Fibroblast of lung (primary cell): ENCODE measurements around the gene CFAP77. TPM values are rescaled to one million over a fixed set of nuclear protein-coding genes. Genes with fewer than 3 reads are reported as not detected.

Source experiments
- DNase-seq, 2 donors: peaks; one replicate each; pipeline versions ENCODE4 v3.0.0 to v3.0.0-alpha.2; 2010; ENCODE audit warnings: low read depth in 2 of 2
- H2AFZ ChIP-seq: 2 replicates; pipeline ENCODE4 v1.5.1; 2012; ENCODE audit warnings: low read length, control low read depth, inconsistent platforms
- H3K27ac ChIP-seq: 2 replicates; pipeline ENCODE4 v1.5.1; 2011; ENCODE audit warnings: low read length, control low read depth; ENCODE audit not compliant: insufficient read depth
- H3K27me3 ChIP-seq: 2 replicates; pipeline ENCODE4 v1.5.1; 2011; ENCODE audit warnings: mild to moderate bottlenecking, low read length; ENCODE audit not compliant: control insufficient read depth, insufficient read depth
- H3K36me3 ChIP-seq: 2 replicates; pipeline ENCODE4 v1.5.1; 2011; ENCODE audit warnings: low read length; ENCODE audit not compliant: control insufficient read depth, insufficient read depth
- H3K4me1 ChIP-seq: 2 replicates; pipeline ENCODE4 v1.5.1; 2011; ENCODE audit warnings: low read length; ENCODE audit not compliant: control insufficient read depth, insufficient read depth; ENCODE audit errors: extremely low read depth
- H3K4me2 ChIP-seq: 2 replicates; pipeline ENCODE4 v1.5.1; 2011; ENCODE audit warnings: low read length, control low read depth; ENCODE audit not compliant: insufficient read depth; ENCODE audit errors: extremely low read depth
- H3K4me3 ChIP-seq, 4 experiments: fragments of 200-600 bp in 1 of 4; sonication (generic) in 1 of 4; replicated peaks in 1 of 4; 2 replicates each; pipeline ENCODE4 v1.5.1; 2011 to 2016; ENCODE audit warnings: low read length in 4 of 4, low read depth in 3 of 4, mild to moderate bottlenecking in 3 of 4, control low read depth in 2 of 4, inconsistent platforms in 1 of 4, mixed read lengths in 1 of 4; ENCODE audit not compliant: insufficient read depth in 1 of 4; ENCODE audit errors: control extremely low read depth in 1 of 4
- H3K79me2 ChIP-seq: 2 replicates; pipeline ENCODE4 v1.5.1; 2012; ENCODE audit warnings: mild to moderate bottlenecking, low read length, inconsistent platforms; ENCODE audit not compliant: control insufficient read depth, insufficient read depth
- H3K9ac ChIP-seq: 2 replicates; pipeline ENCODE4 v1.5.1; 2011; ENCODE audit warnings: mild to moderate bottlenecking, low read length, control low read depth; ENCODE audit not compliant: insufficient read depth
- H3K9me3 ChIP-seq: 2 replicates; pipeline ENCODE4 v1.5.1; 2012; ENCODE audit warnings: low read depth, low read length; ENCODE audit not compliant: control insufficient read depth, insufficient read depth
- H4K20me1 ChIP-seq: 2 replicates; pipeline ENCODE4 v1.5.1; 2011; ENCODE audit warnings: low read length; ENCODE audit not compliant: control insufficient read depth, insufficient read depth; ENCODE audit errors: extremely low read depth
- EZH2 ChIP-seq: IDR thresholded peaks from 2 replicates; pipeline ENCODE4 v1.5.1; 2012; ENCODE audit warnings: low read length, control low read depth, mild to moderate bottlenecking; ENCODE audit errors: missing control alignments
- polyA plus RNA-seq, 2 donors: library from polyadenylated mRNA; depleted of rRNA in 1 of 2; stranded (reverse) in 1 of 2; unstranded in 1 of 2; fragments of >200 nt; gene quantifications; 2 replicates each; pipeline ENCODE4 v1.2.1, GENCODE V29; 2011 to 2012; ENCODE audit warnings: missing spikeins in 1 of 2
- total RNA-seq: library from RNA; depleted of rRNA; stranded (reverse); fragments of >200 nt; gene quantifications from 2 replicates; pipeline ENCODE4 v1.2.1, GENCODE V29; 2014
- TF ChIP-seq, protein P1 (sequence below), 2 donors: IDR thresholded peaks in 1 of 2; conservative IDR thresholded peaks in 1 of 2; 1 replicate in 1 of 2; 2 replicates in 1 of 2; pipeline ENCODE4 v1.5.1; 2011 to 2012; ENCODE audit warnings: low read length in 2 of 2, control low read depth in 1 of 2, inconsistent platforms in 1 of 2, low read depth in 1 of 2, mild to moderate bottlenecking in 1 of 2

CFAP77 gene
- total and polyA plus RNA-seq, 2 donors (not counting 1 experiment from before 2014, with no cell fraction given), result not detected

GRCh38 chr9:132531710-132532570, 121.9 kb downstream of the CFAP77 start:
- no peak for DNase-seq
- Histone ChIP-seq H3K27me3 (no peaks in the 10 kb centered on the region), H3K27ac (no peak overlapping the region), H3K9me3 (no peaks in the 10 kb centered on the region), H2AFZ (no peak overlapping the region), H3K4me3 (no peak overlapping the region), H3K9ac (no peak overlapping the region), H3K36me3 (no peaks in the 10 kb centered on the region), H3K79me2 (no peaks in the 10 kb centered on the region), H4K20me1 (no peaks in the 10 kb centered on the region), H3K4me2 (no peak overlapping the region), H3K4me1 (no peaks in the 10 kb centered on the region)
- no peak for TF ChIP-seq EZH2
- TF ChIP-seq, protein P1, sequence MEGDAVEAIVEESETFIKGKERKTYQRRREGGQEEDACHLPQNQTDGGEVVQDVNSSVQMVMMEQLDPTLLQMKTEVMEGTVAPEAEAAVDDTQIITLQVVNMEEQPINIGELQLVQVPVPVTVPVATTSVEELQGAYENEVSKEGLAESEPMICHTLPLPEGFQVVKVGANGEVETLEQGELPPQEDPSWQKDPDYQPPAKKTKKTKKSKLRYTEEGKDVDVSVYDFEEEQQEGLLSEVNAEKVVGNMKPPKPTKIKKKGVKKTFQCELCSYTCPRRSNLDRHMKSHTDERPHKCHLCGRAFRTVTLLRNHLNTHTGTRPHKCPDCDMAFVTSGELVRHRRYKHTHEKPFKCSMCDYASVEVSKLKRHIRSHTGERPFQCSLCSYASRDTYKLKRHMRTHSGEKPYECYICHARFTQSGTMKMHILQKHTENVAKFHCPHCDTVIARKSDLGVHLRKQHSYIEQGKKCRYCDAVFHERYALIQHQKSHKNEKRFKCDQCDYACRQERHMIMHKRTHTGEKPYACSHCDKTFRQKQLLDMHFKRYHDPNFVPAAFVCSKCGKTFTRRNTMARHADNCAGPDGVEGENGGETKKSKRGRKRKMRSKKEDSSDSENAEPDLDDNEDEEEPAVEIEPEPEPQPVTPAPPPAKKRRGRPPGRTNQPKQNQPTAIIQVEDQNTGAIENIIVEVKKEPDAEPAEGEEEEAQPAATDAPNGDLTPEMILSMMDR (conservative IDR thresholded peaks at IDR 0.05 in 1 of 2, IDR thresholded peaks at IDR 0.05 in 1 of 2; ENCODE audit: low read depth in 1 of 2, low read length in 2 of 2), result no peak

GRCh38 chr9:132534832-132535231, 124.8 kb downstream of the CFAP77 start:
- no peak overlapping the region for H2AFZ ChIP-seq
- no peaks in the 10 kb centered on the region for H3K79me2 ChIP-seq
- no peaks in the 10 kb centered on the region for H3K36me3 ChIP-seq
- H3K4me1 ChIP-seq, result no peaks in the 10 kb centered on the region
- no peak overlapping the region for H3K4me3 ChIP-seq
- H3K4me2 ChIP-seq, result no peak overlapping the region
- no peak for DNase-seq
- no peak overlapping the region for H3K27ac ChIP-seq
- no peaks in the 10 kb centered on the region for H3K9me3 ChIP-seq
- no peaks in the 10 kb centered on the region for H3K27me3 ChIP-seq
- no peak overlapping the region for H3K9ac ChIP-seq
- no peaks in the 10 kb centered on the region for H4K20me1 ChIP-seq
- TF ChIP-seq, protein P1 (conservative IDR thresholded peaks at IDR 0.05 in 1 of 2, IDR thresholded peaks at IDR 0.05 in 1 of 2; ENCODE audit: low read depth in 1 of 2, low read length in 2 of 2), result no peak
- no peak for TF ChIP-seq EZH2

DNA sequence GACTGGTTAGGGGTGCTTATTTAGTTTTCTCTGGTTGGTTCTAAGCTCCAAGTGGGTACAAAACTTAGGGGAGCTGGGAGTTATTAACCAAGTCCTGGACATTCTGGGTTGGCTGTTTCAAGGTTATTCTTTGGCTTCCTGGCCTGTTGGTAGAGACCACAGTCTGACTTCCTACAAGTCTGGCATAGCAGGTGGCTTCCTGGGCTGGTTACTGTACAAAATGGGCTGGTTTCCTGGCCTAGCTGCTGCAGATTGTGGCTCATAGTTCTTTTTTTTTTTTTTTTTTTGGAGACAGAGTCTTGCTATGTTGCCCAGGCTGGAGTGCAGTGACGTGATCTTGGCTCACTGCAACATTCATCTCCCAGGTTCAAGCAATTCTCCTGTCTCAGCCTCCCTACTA, 126.1 kb downstream of the CFAP77 start:
- Histone ChIP-seq H2AFZ (no peak overlapping the region), H4K20me1 (no peaks in the 10 kb centered on the region), H3K9me3 (no peaks in the 10 kb centered on the region), H3K4me1 (no peaks in the 10 kb centered on the region), H3K79me2 (no peaks in the 10 kb centered on the region), H3K4me2 (no peak overlapping the region), H3K27me3 (no peaks in the 10 kb centered on the region), H3K4me3 (no peak overlapping the region), H3K36me3 (no peaks in the 10 kb centered on the region), H3K27ac (no peak overlapping the region), H3K9ac (no peak overlapping the region)
- TF ChIP-seq, protein P1 (conservative IDR thresholded peaks at IDR 0.05 in 1 of 2, IDR thresholded peaks at IDR 0.05 in 1 of 2; ENCODE audit: low read depth in 1 of 2, low read length in 2 of 2), result no peak
- no peak for TF ChIP-seq EZH2
- DNase-seq, result no peak
